Nephron progenitor cell (in vitro differentiated cells): ENCODE data around the gene SS18L1.

ENCODE experiments used
- DNase-seq: peaks from one replicate; pipeline ENCODE4 v3.0.0; 2021
- H3K27ac Mint-ChIP-seq: 2 replicates; pipeline ENCODE4 v1.8.0; 2021; ENCODE audit warnings: mild to moderate bottlenecking, moderate library complexity, mixed read lengths
- H3K27me3 Mint-ChIP-seq: 2 replicates; pipeline ENCODE4 v1.8.0; 2021; ENCODE audit warnings: mild to moderate bottlenecking, low read depth, mixed read lengths; ENCODE audit not compliant: poor library complexity
- H3K36me3 Mint-ChIP-seq: 2 replicates; pipeline ENCODE4 v1.8.0; 2021; ENCODE audit warnings: low read depth, mixed read lengths
- H3K4me1 Mint-ChIP-seq: 2 replicates; pipeline ENCODE4 v1.8.0; 2021; ENCODE audit warnings: mixed read lengths
- H3K4me3 Mint-ChIP-seq: 2 replicates; pipeline ENCODE4 v1.8.0; 2021; ENCODE audit warnings: mild to moderate bottlenecking, moderate library complexity, mixed read lengths
- H3K9me3 Mint-ChIP-seq: 2 replicates; pipeline ENCODE4 v1.8.0; 2021; ENCODE audit warnings: mild to moderate bottlenecking, moderate library complexity, mixed read lengths
- CTCF ChIP-seq: fragments of 200-600 bp; sonication (generic); IDR thresholded peaks from 2 replicates; pipeline ENCODE4 v1.5.0; 2021; ENCODE audit warnings: antibody characterized with exemption

The SS18L1 gene

GRCh38 chr20:62163986-62164762 lies 20.6 kb downstream of the SS18L1 start:
- peaks cover 9% of the 10 kb centered on the region for H3K4me1 Mint-ChIP-seq
- no peak for TF ChIP-seq CTCF
- H3K27me3 Mint-ChIP-seq = no peaks in the 10 kb centered on the region
- peak overlapping the region; percentile 57 for H3K27ac Mint-ChIP-seq
- peaks cover 39% of the 10 kb centered on the region for H3K36me3 Mint-ChIP-seq
- no peaks in the 10 kb centered on the region for H3K9me3 Mint-ChIP-seq
- no peak overlapping the region for H3K4me3 Mint-ChIP-seq
- DNase-seq = no peak

- Mint-ChIP-seq H3K36me3 (peaks cover 44% of the 10 kb centered on the region), H3K4me3 (no peak overlapping the region), H3K27me3 (no peaks in the 10 kb centered on the region), H3K27ac (peak overlapping the region; percentile 91), H3K9me3 (no peaks in the 10 kb centered on the region), H3K4me1 (peaks cover 4% of the 10 kb centered on the region)
- TF ChIP-seq CTCF = no peak
- DNase-seq = no peak
Observed at GRCh38 chr20:62164879-62165761, 21.6 kb downstream of the SS18L1 start.

- Mint-ChIP-seq H3K4me3 (no peak overlapping the region), H3K4me1 (no peaks in the 10 kb centered on the region), H3K27me3 (no peaks in the 10 kb centered on the region), H3K27ac (peak overlapping the region; percentile 91), H3K36me3 (peaks cover 39% of the 10 kb centered on the region), H3K9me3 (no peaks in the 10 kb centered on the region)
- TF ChIP-seq CTCF = no peak
- DNase-seq = no peak
Observed at GRCh38 chr20:62165762-62166399, 22.3 kb downstream of the SS18L1 start.

- no peak overlapping the region for H3K4me3 Mint-ChIP-seq
- H3K9me3 Mint-ChIP-seq = no peaks in the 10 kb centered on the region
- H3K27ac Mint-ChIP-seq = no peak overlapping the region
- no peak for DNase-seq
- H3K27me3 Mint-ChIP-seq = no peaks in the 10 kb centered on the region
- H3K36me3 Mint-ChIP-seq = peaks cover 38% of the 10 kb centered on the region
- no peak for TF ChIP-seq CTCF
- H3K4me1 Mint-ChIP-seq = no peaks in the 10 kb centered on the region
Observed at GRCh38 chr20:62167474-62167873, 23.9 kb downstream of the SS18L1 start.

GRCh38 chr20:62168061-62168460 lies 24.5 kb downstream of the SS18L1 start:
- Mint-ChIP-seq H3K4me1 (no peaks in the 10 kb centered on the region), H3K27me3 (no peaks in the 10 kb centered on the region), H3K9me3 (no peaks in the 10 kb centered on the region), H3K36me3 (peaks cover 38% of the 10 kb centered on the region), H3K27ac (no peak overlapping the region), H3K4me3 (no peak overlapping the region)
- TF ChIP-seq CTCF = no peak
- DNase-seq = no peak
